ENCODE results near the gene DNAI4.
"Not testable (repeated sequence)": the region's sequence is repeated elsewhere in the genome, so short reads cannot be mapped to it uniquely, and the experiment has no call there.

DNAI4 gene

DNA sequence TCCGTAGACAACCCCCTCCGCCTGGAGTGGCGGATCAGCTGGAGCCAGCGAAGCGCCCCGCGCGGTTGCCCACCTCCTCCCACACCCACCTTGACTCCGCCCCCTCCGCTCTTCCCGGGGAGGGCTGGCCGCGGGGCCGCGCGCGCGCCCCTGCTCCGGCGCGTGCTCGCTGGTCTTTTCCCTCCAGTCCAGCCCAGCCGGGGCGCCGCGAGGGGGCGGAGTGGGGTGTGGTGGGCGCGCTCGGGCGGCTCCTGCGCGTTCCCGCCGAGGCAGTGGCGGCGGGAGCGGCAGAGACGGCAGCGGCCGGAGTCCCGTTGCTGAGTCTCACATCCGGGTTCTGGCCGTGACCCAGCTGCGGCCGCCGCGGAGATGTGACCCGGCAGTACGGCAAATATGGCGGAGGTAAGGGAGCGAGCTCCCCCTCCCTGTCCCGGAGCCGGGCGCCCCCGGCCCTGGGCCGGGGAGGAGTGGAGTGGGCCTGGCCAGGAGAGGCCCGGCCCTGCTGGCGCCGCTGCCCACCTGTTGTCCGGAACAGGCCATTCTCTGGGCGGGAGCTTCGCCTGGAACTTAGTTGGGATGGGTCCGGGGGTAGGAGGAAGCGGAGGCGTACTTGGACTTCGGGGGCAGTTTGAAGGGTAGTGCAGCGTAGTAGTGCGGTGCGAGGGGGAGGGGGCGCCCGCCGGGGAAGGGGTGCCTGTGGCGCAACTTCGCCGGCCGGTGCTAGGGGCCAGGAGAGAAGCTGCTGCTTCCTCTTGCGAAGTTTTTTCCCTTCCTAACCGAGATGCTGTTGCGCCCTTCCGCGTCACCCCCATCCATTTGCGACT, 5.6 kb upstream of the DNAI4 start:
- DNase-seq (ENCODE audit: low read depth in 2 of 2): peak; percentile 88 to 91

- no peak for DNase-seq (ENCODE audit: low read depth in 2 of 2)
Observed at GRCh38 chr1:66929691-66929998, 5.0 kb upstream of the DNAI4 start.

DNA sequence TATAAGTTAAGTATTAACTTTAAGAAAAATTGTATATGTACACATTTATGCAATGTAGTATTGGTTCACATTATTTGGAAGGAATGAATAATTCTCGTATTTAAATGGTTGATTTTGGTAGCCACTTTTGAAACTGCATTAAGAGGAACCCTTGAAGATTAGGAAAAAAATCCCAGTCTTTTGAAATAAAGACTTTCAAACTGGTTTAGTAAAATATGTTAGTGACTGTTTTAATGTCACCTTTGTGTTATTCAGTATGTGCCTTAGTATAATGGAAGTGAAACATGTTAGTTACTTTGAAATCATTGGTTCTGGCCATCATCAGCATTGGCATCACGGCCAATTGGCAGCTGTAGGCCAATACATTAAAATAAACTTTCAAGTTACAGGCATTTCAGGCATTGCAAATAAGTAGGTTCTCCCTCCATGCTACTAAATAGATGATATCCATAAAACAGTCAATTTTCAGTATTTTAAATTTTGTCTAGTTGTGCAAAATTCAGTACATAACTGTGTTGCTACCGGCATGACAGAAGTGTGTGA, 4.6 kb upstream of the DNAI4 start:
- no peak for DNase-seq (ENCODE audit: low read depth in 2 of 2)

DNA sequence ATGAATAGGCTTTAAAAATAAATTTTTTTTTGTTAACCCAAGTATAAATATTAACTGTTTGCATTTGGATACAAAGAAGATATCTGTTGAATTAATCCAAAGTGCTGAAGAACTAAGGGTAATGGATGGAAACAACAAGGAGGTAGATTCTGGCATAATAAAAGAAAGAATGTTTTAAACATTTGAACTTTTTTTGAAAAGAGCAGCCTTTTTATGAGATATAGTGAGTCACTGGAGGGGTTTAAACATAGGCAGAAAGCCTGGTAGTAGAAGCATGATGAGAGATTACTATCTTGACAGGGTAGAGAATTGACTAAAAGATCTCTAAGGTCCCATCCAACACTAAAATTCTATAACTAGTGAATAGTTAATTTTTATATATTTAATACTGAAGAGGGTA, 2.9 kb upstream of the DNAI4 start:
- no peak for DNase-seq (ENCODE audit: low read depth in 2 of 2)

DNA sequence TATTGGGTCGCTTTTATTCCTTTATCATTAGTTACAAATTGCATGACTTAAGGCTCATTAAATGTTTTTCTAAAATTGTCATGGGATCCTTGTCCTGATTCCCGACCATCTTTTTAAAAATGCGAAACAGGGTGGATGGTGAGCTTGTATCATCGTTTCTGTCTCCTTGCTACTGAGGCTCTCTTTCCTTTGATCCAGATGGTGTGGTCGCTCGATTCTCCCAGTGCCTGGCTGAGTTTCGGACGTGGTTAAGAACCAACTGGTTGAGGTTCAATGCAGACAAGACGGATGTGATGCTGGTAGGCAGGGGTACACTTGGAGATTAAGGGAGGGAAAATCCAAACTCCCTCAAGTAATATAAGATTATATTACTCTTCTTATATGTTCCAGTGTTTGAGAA, 1.3 kb upstream of the DNAI4 start:
- DNase-seq (ENCODE audit: low read depth in 2 of 2): no peak

DNA sequence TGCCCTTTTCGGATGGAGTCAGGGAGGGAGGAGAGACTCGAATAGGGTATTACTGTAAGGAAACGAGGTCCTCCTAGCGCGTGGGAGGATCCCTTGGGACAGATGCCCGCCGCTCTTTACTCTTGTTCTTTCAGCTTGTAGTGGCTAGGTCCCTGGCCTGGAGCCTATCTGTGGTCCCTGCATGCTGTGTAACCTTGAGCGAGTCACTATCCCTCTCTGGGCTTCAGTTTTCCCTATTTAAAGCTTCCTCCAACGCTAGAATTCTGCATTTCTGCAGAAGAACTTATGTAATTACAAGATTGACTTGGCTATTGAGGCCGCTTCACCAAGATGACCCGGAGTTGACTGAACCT, 878 bp upstream of the DNAI4 start:
- no peak for DNase-seq (ENCODE audit: low read depth in 2 of 2)

GRCh38 chr1:66920543-66920942, 4.1 kb downstream of the DNAI4 start:
- DNase-seq (ENCODE audit: low read depth in 2 of 2): no peak

- DNase-seq (ENCODE audit: low read depth in 2 of 2): no peak
Observed at GRCh38 chr1:66919828-66920227, 4.8 kb downstream of the DNAI4 start.

DNA sequence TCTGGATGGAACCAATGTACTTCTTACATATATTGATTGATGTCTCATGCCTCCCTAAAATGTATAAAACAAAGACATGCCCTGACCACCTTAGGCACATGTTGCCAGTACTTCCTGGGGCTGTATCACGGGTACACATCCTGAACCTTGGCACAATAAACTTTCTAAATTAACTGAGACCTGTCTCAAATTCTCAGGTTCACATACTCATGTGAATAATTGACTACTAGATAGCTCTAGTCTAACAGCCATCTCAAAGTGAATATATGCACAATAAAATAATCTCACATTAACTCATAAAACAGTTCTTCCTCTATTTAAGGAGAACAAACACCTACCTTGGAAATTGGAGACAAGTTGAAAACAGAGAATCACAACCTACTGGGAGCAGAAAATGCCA, 5.6 kb downstream of the DNAI4 start:
- no peak for DNase-seq (ENCODE audit: low read depth in 2 of 2)

DNA sequence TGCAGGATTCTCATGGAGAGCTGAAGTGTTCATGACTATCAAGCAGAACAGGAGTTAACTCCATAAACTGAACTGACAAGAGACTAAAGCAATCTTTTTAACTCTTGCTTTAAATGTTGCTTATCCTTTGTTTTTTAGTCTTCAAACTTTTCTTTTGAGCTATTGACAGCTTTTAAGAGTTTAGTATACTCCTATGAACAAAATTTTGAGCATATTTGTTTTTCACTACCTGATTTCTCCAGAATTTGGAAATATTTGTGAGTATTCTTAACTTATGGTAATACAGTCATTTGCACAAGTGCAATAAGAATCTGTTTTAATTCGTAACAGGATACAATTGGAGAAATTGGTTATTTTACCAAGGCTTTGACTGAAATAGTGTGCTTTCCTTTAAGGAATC, 7.2 kb downstream of the DNAI4 start:
- no peak for DNase-seq (ENCODE audit: low read depth in 2 of 2)

GRCh38 chr1:66916320-66916719, 8.3 kb downstream of the DNAI4 start:
- peak in 1 of 2 experiments; percentile 3 for DNase-seq (ENCODE audit: low read depth in 2 of 2)

DNA sequence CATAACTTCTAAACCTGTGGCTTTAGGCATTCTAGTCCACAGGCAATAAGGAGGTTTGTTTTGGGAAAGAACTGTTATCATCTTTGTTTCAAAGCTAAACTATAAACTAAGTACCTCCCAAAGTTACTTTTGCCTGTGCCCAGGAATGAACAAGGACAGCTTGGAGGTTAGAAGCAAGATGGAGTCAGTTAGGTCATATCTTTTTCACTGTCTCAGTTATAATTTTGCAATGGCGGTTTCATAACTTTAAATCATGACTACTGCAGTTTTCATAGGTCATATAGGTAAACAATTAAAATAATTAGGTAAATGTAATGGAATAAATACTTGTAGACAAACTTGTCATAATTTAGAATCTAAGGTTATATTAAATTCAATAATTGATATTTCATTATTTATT, 9.5 kb downstream of the DNAI4 start:
- not testable (repeated sequence) for DNase-seq (ENCODE audit: low read depth in 2 of 2)

DNA sequence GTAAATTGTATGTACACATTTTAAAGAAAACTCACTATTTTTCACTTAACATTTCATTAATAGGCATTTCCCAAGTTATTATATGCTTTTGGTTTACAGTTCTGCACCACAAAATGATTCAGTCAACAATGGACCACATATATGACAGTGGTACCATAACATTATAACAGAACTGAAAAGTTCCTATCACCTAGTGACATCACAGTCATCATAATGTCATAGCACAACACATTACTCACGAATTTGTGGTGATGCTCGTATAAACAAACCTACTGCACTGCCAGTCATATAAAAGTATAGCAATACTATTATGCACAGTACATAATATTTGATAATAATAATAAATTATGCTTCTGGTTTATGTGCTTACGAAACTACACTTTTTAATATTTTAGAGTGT, 30.9 kb downstream of the DNAI4 start:
- no peak for DNase-seq (ENCODE audit: low read depth in 2 of 2)

DNA sequence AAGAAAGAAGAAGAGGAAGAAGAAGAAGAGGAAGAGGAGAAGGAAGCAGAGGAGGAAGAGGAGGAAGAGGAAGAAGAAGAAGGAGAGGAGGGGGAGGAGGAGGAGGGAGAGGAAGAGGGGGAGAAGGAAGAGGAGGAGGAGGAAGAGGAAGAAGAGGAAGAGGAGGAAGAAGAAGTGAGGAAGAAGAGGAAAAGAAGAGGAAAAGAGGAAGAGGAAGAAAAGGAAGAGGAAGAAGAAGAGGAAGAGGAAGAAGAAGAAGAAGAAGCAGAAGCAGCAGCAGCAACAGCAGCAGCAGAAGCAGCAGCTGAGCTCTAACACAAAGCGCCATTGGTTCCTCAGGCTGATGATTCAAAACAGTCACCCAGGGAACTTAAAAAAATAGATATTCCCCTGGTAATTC, 34.0 kb downstream of the DNAI4 start:
- DNase-seq (ENCODE audit: low read depth in 2 of 2): no peak

DNA sequence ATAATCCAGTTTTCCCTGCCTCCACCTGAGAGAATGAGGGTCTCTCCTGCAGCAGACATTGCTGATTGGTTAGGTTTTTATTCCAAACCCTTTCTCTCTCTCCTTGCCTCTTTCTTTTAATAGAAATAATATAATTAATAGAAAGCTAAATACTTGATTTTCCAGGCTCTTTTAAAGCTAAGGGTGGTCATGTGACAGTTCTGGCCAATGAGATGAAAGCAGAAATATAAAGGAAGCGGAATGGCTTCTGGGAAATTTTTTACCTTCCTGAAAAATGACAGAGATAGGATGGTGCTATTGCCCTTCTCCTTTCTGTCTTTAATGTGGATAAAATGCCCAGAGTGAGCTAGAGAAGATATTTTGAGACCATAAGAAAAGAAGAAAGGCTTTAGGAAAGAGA, 35.6 kb downstream of the DNAI4 start:
- no peak for DNase-seq (ENCODE audit: low read depth in 2 of 2)

DNA sequence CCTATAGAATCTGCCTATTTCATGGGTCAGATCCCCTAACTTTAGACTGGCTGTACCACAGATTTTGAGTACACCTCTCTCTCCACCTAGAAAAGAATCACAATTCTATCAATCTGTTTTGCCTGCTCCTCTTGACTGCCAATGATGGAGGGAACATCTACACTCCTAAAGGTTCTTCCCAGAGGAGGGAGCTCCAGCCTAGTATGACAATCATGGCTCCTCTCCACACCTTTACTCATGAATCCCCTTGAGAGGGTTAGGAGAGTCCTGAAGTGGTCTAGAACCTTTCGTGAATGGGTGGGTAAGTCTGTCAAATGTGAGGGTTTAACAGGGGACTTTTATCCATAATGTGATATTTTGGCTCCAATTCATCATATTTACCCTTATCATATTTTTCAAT, 48.0 kb downstream of the DNAI4 start:
- no peak for DNase-seq (ENCODE audit: low read depth in 2 of 2)

- DNase-seq (ENCODE audit: low read depth in 2 of 2): no peak
Observed at GRCh38 chr1:66873111-66873510, 51.5 kb downstream of the DNAI4 start.

DNA sequence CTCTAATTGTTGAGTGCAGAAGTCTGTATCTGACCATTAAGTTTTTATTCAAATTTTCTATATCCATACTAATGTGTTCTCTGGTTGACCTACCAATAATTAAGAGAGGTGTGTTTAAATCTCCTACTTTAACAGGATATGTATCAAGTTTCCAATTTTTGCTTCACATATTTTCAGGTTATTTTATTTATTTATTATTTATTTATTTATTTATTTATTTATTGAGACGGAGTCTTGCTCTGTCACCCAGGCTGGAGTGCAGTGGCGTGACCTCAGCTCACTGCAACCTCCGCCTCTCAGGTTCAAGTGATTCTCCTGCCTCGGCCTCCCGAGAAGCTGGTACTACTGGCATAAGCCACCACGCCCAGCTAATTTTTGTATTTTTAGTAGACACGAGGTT, 52.6 kb downstream of the DNAI4 start:
- not testable (repeated sequence) for DNase-seq (ENCODE audit: low read depth in 2 of 2)

GRCh38 chr1:66867501-66867900, 57.2 kb downstream of the DNAI4 start:
- DNase-seq (ENCODE audit: low read depth in 2 of 2): no peak

- no peak for DNase-seq (ENCODE audit: low read depth in 2 of 2)
Observed at GRCh38 chr1:66860529-66860928, 64.1 kb downstream of the DNAI4 start.

- DNase-seq (ENCODE audit: low read depth in 2 of 2): no peak
Observed at GRCh38 chr1:66853379-66853778, 71.3 kb downstream of the DNAI4 start.

DNA sequence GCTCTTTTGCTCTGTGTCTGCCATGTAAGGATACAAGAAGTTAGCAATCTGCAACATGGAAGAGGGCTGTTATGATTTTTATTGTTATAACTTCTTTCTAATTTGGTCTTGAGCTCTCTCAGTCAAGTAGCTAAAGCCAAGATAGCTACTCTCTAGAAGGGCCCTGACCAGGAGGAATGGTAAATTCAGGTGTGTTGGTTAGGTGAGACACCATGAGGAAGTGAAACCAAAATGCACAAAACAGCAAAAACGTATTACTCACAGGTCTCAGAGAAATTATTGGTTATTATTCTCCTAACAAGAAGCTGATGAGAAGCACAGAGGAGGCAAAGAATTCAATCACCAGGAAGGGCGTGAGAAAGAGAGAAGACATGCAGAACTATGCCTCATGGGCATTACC, 71.8 kb downstream of the DNAI4 start:
- DNase-seq (ENCODE audit: low read depth in 2 of 2): no peak

GRCh38 chr1:66850989-66851388, 73.7 kb downstream of the DNAI4 start:
- no peak for DNase-seq (ENCODE audit: low read depth in 2 of 2)

DNA sequence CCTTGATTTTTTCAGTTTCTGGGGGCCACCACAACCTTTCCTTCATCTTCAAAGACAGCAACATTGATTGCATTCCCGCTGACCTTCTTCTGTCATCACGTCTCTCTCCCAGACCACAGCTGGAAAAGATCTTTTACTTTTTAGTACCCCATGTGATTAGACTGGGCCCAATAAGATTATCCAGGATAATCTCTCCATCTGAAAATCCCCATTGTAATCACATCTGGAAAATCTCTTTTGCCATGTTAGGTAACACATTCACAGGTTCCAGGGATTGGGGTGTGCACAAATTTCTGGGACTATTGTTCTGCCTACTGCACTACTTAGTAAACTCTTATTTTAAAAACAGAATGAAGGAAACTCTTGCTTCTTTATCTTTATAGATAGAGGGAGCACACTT, 76.5 kb downstream of the DNAI4 start:
- no peak for DNase-seq (ENCODE audit: low read depth in 2 of 2)
